PC-9 (cell line): ENCODE data around the gene TCHH.

ENCODE experiments used
- CTCF ChIP-seq: fragments of 200-600 bp; sonication (generic); conservative IDR thresholded peaks from 2 replicates; pipeline ENCODE4 v1.6.1; 2017; ENCODE audit warnings: mixed run types, antibody characterized with exemption, mild to moderate bottlenecking, moderate library complexity
- EZH2 ChIP-seq: fragments of 200-600 bp; sonication (generic); IDR thresholded peaks from 2 replicates; pipeline ENCODE4 v1.8.0; 2017; ENCODE audit warnings: antibody characterized with exemption, low read depth

- TF ChIP-seq CTCF (no peak), EZH2 (no peak)
Observed at GRCh38 chr1:152145769-152146168, 30.5 kb upstream of the TCHH start.
